ENCODE measurements around the gene ATOH8. TPM values are rescaled to one million over a fixed set of nuclear protein-coding genes. Genes with fewer than 3 reads are reported as not detected.

ATOH8 gene
- total RNA-seq, 1 experiment from 2014 or later, result 107 TPM

DNA sequence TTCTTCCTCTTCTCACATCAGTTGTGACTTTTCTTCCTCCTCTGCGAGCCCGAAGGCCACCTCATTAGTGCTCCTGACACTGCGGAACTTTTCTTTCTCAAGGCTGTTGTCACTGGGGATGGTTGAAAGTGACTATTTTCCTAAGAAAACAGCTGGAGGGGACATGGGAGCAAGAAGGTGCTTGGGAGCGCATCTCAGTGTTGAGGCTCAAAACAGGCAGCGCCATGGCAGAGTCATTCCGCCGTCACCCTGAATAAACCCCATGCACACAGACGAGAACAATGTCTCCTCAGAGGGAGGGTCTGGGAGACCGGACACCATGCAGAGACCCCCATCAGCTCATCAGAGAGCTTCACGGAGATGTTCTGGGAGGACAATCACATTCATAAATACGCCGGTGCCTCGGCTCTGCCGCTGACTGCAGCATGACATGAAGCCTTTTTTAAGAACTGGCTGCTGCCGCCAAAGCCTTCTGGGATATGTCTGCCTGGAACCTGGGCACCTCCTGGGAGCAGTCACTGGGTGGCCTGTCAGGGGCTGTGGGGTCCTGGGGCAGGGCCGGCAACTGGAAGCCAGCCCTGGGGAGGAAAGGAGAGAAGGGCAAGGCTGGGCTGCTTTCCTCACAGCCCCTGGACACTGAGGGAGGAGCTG is 19.2 kb downstream of the ATOH8 start:
- peaks cover 66% of the 10 kb centered on the region for H3K4me1 ChIP-seq
- peaks cover 73% of the 10 kb centered on the region for H3K36me3 ChIP-seq
- no peaks in the 10 kb centered on the region for H3K27me3 ChIP-seq
- H3K4me3 ChIP-seq, result peak overlapping the region; percentile 27
- H3K9me3 ChIP-seq (replicated peaks), result no peaks in the 10 kb centered on the region
- peak overlapping the region; percentile 97 for H3K27ac ChIP-seq
- DNase-seq, result peak in 1 of 2 experiments; percentile 60

DNA sequence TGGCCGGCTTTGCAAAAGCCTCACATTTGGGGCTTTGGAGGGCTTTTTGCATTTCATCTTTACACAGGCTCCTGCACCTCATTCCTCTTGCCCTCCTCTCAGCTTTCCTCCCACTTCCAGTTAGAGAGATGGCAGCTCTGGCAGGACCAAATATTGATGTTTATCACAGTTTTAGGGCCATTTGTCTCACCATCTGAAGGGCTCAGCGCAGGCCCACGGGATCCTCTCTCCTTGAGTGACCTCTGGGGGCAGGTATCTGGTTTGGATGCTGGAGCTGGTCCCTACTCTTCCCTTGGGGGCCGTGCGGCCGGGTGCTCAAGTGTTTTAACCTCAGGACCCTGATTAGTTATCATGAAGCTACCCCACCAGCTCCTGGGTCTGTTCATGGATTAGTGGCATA is 19.9 kb downstream of the ATOH8 start:
- Histone ChIP-seq H3K9me3 (replicated peaks) (no peaks in the 10 kb centered on the region), H3K4me3 (no peak overlapping the region), H3K4me1 (peaks cover 59% of the 10 kb centered on the region), H3K36me3 (peaks cover 73% of the 10 kb centered on the region), H3K27me3 (no peaks in the 10 kb centered on the region), H3K27ac (peak overlapping the region; percentile 97)
- DNase-seq, result no peak

DNA sequence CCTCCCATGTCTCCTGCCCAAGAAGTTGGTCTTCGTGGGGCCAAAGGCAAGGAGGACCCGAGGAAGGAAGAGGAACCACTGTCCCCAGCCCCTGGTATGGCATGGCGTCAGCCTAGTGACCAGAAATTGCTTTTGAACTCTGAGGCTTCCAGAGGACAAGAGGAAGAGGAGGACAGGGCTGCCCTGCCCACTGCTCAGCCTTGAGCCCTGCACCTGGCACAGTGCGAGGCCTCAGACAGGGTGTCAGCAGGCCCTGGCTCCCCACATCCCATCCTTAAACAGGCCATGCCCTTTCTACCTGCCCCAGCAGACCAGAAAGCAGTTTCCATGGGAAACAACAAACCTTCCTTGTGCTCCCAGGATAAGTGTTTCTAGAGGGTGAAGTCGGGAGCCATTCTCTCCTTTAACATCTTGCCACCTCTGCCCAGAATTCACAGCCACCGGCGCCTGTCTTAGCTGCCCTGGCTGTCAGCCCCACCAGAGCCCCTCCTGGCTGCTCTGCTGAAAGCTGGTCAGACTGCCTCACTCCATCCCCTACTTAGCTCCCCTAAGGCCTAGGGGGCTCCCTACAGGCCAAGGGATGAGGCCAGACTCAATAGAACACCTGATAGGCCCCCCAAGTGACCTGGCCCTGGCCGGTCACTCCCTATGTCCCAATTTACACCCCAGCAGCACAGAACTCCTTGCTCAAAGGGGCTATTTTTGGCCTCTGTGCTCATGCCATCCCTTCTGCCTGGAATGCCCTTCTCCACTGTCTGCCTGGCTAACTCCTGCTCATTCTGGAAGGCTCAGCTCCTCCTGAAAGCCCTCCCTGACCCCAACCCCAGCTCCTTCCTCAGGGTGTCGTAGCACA is 20.6 kb downstream of the ATOH8 start:
- no peaks in the 10 kb centered on the region for H3K9me3 ChIP-seq (replicated peaks)
- DNase-seq, result no peak
- peaks cover 55% of the 10 kb centered on the region for H3K4me1 ChIP-seq
- H3K27me3 ChIP-seq, result no peaks in the 10 kb centered on the region
- H3K4me3 ChIP-seq, result no peak overlapping the region
- peak overlapping the region; percentile 97 for H3K27ac ChIP-seq
- peaks cover 80% of the 10 kb centered on the region for H3K36me3 ChIP-seq

DNA sequence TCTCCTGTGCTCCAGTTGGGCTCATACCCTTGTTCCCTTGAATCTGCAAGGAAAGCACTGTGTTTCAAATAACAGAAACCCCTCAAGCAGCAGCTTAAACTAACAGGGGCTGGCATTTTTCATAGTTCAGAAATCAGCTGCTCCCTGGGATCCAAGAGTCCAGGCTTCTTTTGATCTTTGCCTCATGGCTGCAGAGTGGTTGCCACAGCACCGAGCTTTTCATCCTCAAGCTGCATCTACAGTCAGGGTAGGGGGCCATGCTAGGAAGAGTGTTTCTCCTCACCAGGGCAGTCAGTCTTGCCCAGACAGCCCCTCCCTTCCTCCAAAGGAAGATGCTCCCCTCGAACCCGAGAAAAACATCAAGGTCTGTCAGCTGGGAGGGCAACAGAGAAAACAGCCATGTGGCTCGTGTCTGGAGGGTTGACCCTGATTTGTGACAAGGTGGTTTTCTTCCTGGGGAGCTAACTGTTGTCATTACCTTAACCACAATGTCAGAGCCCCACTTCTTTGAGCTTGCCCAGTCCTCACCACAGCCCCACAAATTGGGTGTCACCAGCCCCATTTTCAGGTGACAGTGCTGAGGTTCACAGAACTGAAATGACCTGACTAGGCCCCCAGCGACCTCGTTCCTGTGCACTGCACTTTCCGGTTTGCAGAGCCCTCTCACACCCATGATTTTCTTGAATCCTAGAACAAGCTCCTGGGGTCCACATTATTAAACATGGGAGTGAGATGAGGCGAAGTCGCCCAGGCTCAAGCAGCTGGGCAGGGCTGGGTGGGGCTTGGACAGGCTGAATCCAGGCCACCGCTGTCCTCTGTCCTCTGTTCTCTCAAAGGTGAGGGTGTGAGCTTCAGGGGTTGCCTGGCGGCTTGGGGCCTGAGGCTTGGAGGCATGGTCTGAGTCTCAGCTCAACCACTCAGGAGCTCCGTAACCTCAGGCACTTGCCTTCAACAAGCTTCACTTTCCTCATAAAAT is 21.9 kb downstream of the ATOH8 start:
- Histone ChIP-seq H3K27me3 (no peaks in the 10 kb centered on the region), H3K4me1 (peaks cover 43% of the 10 kb centered on the region), H3K4me3 (no peak overlapping the region), H3K9me3 (replicated peaks) (no peaks in the 10 kb centered on the region), H3K27ac (no peak overlapping the region), H3K36me3 (peaks cover 90% of the 10 kb centered on the region)
- no peak for DNase-seq

DNA sequence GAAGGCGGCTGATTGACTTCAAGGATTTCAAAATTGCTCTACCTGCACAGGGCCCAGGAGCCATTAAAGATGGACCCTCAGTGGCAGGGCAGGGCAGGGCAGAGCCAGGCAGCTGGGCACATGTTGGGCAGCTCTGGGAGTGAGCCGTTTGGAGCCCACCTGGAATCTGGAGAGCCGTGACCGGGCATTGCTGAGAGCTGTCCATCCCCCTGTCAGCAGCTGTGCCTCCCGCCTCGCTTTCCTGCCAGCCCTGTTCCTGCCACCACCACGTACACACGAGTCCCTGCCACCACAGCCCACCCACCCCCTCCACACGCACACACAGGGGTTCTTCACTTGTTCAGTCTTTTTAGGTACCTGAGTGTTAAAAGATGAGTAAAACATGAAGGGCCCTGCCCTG is 22.9 kb downstream of the ATOH8 start:
- Histone ChIP-seq H3K27ac (no peak overlapping the region), H3K4me3 (no peak overlapping the region), H3K36me3 (peaks cover 88% of the 10 kb centered on the region), H3K27me3 (no peaks in the 10 kb centered on the region), H3K4me1 (peaks cover 33% of the 10 kb centered on the region), H3K9me3 (replicated peaks) (no peaks in the 10 kb centered on the region)
- no peak for DNase-seq

DNA sequence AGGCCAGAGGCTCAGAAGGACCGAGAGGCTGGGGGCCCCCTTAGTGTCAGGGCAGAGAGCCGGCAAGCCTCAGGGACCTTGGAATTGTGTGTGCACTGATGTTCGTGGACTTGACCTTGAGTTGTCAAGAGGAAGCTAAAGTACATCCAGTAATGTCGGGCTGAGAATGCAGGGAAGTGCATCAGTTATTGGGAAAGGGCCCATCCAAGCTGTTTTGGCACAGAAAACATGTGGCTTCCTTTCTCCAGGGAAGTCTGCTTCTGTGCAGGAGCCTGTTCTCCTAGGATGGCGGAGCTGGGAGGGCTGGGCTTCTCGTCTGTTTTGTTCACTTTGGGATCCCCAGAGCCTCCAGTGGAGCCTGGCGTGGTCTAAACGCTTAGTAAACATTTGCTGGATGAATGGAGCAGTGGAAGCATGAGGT is 23.7 kb downstream of the ATOH8 start:
- Histone ChIP-seq H3K27ac (no peak overlapping the region), H3K4me3 (no peak overlapping the region), H3K9me3 (replicated peaks) (no peaks in the 10 kb centered on the region), H3K27me3 (no peaks in the 10 kb centered on the region), H3K4me1 (peaks cover 29% of the 10 kb centered on the region), H3K36me3 (peaks cover 94% of the 10 kb centered on the region)
- no peak for DNase-seq

DNA sequence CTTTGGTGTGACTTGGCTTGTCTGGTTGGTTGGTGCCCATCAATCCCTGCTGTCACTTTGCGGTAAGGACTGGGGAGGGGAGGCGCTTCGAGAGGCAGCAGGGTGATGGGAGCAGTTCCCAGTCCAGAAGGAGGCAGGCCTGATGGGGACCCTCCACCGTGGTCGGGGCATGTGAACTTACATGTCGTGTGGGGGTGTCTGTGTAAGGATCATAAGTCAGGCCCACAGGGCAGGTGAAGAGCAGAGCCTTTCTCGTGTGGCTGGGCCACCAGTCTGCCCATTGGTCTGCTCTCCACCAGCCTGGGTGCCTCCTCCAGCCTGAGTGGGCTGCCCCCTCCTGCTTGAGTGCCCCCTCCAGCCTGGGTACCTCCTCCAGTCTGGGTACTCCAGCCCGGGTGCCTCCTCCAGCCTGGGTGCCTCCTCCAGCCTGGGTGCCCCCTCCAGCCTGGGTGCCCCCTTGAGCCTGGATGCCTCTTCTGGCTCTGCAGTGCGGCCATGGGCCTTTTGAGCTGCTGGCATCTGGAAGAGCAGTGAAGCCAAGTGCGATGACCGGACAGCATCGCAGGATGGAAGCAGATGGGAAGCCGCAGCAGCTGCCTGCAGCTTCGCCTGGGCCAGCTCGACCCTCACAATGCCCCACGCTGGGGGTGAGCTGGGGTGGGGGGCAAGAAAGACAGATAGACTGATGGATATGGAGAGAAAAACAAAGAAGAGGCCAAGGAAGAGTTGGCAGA is 25.0 kb downstream of the ATOH8 start:
- Histone ChIP-seq H3K4me1 (peaks cover 23% of the 10 kb centered on the region), H3K27me3 (no peaks in the 10 kb centered on the region), H3K36me3 (peaks cover 97% of the 10 kb centered on the region), H3K9me3 (replicated peaks) (no peaks in the 10 kb centered on the region), H3K4me3 (no peak overlapping the region), H3K27ac (no peak overlapping the region)
- DNase-seq, result no peak

DNA sequence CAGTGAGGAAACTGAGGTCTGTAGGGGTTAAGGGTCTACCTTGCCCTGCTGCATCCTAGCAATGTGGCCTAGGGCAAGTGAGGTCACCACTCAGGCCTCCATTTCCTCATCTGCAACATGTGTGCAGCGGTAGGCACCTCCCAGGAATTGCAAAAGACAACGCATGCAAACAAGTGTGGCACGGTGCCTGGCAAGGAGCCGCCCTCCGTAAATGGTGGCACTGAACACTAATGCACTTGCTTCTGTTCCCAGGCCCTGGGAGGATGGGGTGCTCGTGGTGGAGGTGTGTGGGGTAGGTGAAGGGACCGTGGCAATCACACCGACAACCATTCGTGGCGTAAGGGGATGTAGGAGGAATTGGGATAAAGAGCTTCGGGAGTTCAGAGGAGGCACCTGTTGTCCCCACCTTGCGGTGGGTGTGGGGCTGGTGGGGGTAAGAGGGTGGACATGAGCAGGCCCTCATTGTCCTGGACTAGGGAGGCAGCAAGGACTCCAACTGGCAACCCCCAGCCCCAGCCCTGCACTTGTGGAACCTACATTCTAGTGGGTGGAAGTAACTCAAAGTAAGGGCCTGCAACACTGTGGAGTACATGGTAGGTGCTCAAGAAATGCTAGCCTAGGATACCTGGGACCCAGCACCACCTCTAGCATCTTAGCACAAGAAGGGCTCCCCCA is 26.0 kb downstream of the ATOH8 start:
- Histone ChIP-seq H3K4me3 (no peak overlapping the region), H3K36me3 (peaks cover 90% of the 10 kb centered on the region), H3K27me3 (no peaks in the 10 kb centered on the region), H3K27ac (no peak overlapping the region), H3K9me3 (replicated peaks) (no peaks in the 10 kb centered on the region), H3K4me1 (peaks cover 23% of the 10 kb centered on the region)
- no peak for DNase-seq

DNA sequence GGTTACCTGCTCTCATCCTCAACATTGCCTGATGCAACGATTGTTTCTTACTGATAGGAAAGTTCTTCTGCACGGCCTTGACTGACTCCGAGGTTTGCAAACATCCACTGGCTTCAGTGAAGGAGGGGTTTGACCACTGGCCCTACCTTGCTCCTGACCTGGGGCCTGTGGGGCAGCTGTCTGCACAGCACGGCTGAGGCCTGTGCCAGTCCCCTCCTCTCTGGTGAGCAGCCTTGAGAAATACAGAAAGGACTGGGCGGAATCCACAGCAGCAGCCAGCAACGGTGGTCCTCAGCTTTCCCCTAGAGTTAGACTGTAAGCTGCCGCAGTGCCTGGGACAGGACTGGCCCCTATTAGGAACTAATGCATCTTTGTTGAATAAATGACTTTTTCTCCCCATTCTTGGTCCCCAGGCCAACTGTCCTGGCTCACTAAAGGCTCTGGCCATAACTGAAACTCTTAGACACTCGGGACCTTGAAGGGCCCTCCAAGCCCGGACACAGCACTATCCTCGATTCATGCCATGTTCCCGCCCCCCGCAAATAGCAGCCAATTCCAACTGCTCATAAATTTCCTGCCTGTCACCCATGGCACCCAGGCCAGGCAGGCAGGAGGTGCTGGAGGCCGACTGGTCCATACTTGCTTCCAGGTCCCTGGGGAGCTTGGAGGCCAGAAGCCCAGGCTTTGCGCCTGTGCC is 26.7 kb downstream of the ATOH8 start:
- H3K9me3 ChIP-seq (replicated peaks), result no peaks in the 10 kb centered on the region
- no peaks in the 10 kb centered on the region for H3K27me3 ChIP-seq
- H3K4me1 ChIP-seq, result peaks cover 23% of the 10 kb centered on the region
- H3K36me3 ChIP-seq, result peaks cover 84% of the 10 kb centered on the region
- DNase-seq, result no peak
- H3K27ac ChIP-seq, result no peak overlapping the region
- no peak overlapping the region for H3K4me3 ChIP-seq

DNA sequence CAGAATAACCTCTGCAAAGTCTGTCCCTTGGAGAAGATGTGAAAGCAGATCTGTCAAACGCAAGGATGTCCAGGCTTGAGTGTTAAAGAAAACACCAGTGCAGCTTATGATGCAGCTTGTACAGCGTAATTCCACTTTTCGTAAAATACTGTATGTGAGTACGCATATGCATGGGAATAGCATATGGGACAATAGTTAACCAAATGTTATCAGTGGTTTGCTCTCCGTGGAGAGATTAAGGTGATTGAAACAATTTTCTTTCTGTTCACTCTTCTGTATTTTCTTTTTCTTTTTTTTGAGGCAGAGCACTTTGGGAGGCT is 27.2 kb downstream of the ATOH8 start:
- H3K27me3 ChIP-seq, result no peaks in the 10 kb centered on the region

DNA sequence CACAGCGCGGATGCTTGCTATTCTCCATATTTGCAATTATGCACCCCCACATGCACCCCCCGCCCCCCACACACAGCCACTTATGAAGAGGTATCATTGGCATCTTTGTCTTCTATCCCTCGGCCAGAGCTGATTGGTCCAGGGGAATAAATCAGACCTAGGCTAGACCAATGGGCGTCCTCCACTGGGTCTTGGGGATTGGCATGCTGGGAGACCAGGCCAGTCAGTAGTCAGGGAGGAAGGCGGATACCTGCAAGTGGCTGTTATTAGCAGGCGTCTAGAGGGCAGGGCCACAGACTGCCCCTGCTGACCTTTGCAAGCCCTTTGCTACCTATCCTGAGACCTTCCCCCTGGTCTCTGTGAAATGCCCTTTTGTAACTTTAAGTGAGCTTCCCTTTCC is 30.0 kb downstream of the ATOH8 start:
- peak in 1 of 2 experiments; percentile 63 for DNase-seq
- Histone ChIP-seq H3K36me3 (peaks cover 72% of the 10 kb centered on the region), H3K27me3 (no peaks in the 10 kb centered on the region), H3K4me3 (no peak overlapping the region), H3K4me1 (peaks cover 35% of the 10 kb centered on the region), H3K9me3 (replicated peaks) (no peaks in the 10 kb centered on the region), H3K27ac (no peak overlapping the region; the same call in 1 of the 2 replicates)

More for the DNA sequence above, 27.2 kb downstream of the ATOH8 start:
- Histone ChIP-seq H3K9me3 (replicated peaks) (no peaks in the 10 kb centered on the region), H3K27ac (no peak overlapping the region), H3K4me3 (no peak overlapping the region), H3K4me1 (peaks cover 28% of the 10 kb centered on the region), H3K36me3 (peaks cover 79% of the 10 kb centered on the region)
- no peak for DNase-seq

DNA sequence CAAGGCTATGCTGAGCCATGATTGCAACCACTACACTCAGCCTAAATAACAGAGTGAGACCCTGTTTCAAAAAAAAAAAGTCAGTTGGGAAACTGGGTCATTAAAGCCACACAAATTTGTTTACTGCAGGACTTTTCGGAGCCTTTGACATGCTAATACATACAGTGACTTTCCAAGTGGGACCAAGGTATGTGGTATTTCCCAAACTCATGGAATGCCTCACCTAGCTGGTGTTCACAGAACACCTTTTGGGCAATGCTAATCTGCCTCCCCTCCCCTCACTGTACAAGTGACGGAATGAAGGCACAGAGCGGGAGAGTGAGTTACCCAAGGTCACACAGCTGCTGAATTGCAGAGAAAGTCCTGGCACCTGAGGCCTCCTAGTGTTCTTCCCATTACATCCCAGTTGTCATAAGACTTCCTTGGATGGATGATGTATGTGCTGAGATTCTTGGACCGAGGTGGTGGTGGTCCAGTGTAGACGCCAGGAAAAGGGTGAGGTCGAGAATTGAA is 30.7 kb downstream of the ATOH8 start:
- no peaks in the 10 kb centered on the region for H3K9me3 ChIP-seq (replicated peaks)
- no peak for DNase-seq
- peak overlapping the region; percentile 57 for H3K27ac ChIP-seq
- peaks cover 64% of the 10 kb centered on the region for H3K36me3 ChIP-seq
- H3K27me3 ChIP-seq, result no peaks in the 10 kb centered on the region
- H3K4me3 ChIP-seq, result no peak overlapping the region
- H3K4me1 ChIP-seq, result peaks cover 32% of the 10 kb centered on the region
